ENCODE results near the gene SEPTIN5. TPM values are rescaled to one million over a fixed set of nuclear protein-coding genes. Genes with fewer than 3 reads are reported as not detected.

The SEPTIN5 gene
- total RNA-seq, 1 experiment from 2014 or later: 2.0 TPM

DNA sequence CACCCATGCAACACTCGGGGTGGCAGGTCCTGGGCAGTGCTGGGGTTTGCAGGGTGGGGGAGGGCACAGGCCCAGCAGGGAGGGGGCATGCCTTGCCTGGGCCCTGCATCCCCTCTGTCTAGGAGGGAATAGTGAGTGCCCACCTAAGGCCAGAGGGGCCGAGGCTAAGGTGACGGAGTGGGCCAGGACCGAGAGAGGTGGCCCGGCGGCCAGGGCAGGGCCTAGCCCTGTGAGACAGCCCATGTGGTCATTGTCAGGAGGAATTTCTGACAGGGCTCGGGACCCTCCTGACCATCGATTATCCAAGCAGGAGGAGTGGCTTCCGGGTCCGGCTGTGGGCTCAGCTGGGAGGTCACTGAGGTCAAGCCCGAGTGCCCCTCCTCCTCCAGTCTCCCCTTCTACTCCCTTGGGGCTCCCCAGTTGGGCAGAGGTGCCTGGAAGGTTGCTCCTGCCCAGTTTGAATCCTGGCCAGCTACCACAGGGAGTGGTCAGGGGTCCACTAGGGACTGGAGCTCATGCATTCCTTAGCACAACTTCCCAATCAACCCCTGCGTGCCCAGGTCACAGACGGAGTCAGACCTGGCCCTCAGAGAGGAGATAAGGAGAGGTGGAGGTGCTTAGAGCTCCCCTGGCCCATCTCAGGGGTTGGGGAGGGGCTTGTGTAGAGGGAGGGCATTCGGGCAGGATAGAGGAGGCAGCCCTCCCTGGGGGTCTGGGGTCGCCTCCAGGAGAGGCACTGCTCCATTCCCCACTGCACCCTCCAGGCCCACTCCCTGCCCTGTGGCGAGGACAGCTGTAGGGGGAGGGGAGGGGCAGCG, 23.8 kb downstream of the SEPTIN5 start:
- no peaks in the 10 kb centered on the region for H3K36me3 Mint-ChIP-seq (ENCODE audit: insufficient read depth, unreplicated experiment)
- POLR2A ChIA-PET: no interaction called here
- H3K4me1 Mint-ChIP-seq (ENCODE audit: insufficient read depth, unreplicated experiment): no peaks in the 10 kb centered on the region
- intact Hi-C loops (cut with micrococcal nuclease): no loop called here
- H3K27ac Mint-ChIP-seq (ENCODE audit: low read depth, unreplicated experiment): no peak overlapping the region
- CTCF ChIA-PET: interaction anchor here (1.6 kb wide), 1 partner anchor 18 kb away, joined by 5 read pairs; no protein-coding TSS in a partner anchor
- H3K9me3 Mint-ChIP-seq (ENCODE audit: unreplicated experiment): no peaks in the 10 kb centered on the region
- no peak for DNase-seq (ENCODE audit: unreplicated experiment)
- no peak overlapping the region for H3K4me3 Mint-ChIP-seq (ENCODE audit: unreplicated experiment)
- H3K27me3 Mint-ChIP-seq (ENCODE audit: insufficient read depth, unreplicated experiment): no peaks in the 10 kb centered on the region
- no peak for TF ChIP-seq CTCF (IDR thresholded peaks at IDR 0.05; ENCODE audit: unreplicated experiment)
- BruUV-seq (replicated peaks): no TSS peak

GRCh38 chr22:19738664-19739447, 24.6 kb downstream of the SEPTIN5 start:
- intact Hi-C loops (cut with micrococcal nuclease): no loop called here
- Mint-ChIP-seq H3K9me3 (ENCODE audit: unreplicated experiment) (no peaks in the 10 kb centered on the region), H3K4me1 (ENCODE audit: insufficient read depth, unreplicated experiment) (no peaks in the 10 kb centered on the region), H3K36me3 (ENCODE audit: insufficient read depth, unreplicated experiment) (no peaks in the 10 kb centered on the region), H3K27ac (ENCODE audit: low read depth, unreplicated experiment) (no peak overlapping the region), H3K4me3 (ENCODE audit: unreplicated experiment) (no peak overlapping the region), H3K27me3 (ENCODE audit: insufficient read depth, unreplicated experiment) (no peaks in the 10 kb centered on the region)
- TF ChIP-seq CTCF (IDR thresholded peaks at IDR 0.05; ENCODE audit: unreplicated experiment): no peak
- DNase-seq (ENCODE audit: unreplicated experiment): no peak
- ChIA-PET CTCF (interaction anchor here (1.6 kb wide), 1 partner anchor 17 kb away, joined by 5 read pairs; no protein-coding TSS in a partner anchor), POLR2A (no interaction called here)
- BruUV-seq (replicated peaks): no TSS peak

- H3K27ac Mint-ChIP-seq (ENCODE audit: low read depth, unreplicated experiment): no peak overlapping the region
- CTCF ChIA-PET: interaction anchor here (1.6 kb wide), 1 partner anchor 17 kb away, joined by 5 read pairs; no protein-coding TSS in a partner anchor
- H3K9me3 Mint-ChIP-seq (ENCODE audit: unreplicated experiment): no peaks in the 10 kb centered on the region
- no peak overlapping the region for H3K4me3 Mint-ChIP-seq (ENCODE audit: unreplicated experiment)
- DNase-seq (ENCODE audit: unreplicated experiment): no peak
- H3K27me3 Mint-ChIP-seq (ENCODE audit: insufficient read depth, unreplicated experiment): no peaks in the 10 kb centered on the region
- H3K4me1 Mint-ChIP-seq (ENCODE audit: insufficient read depth, unreplicated experiment): no peaks in the 10 kb centered on the region
- intact Hi-C loops (cut with micrococcal nuclease): no loop called here
- H3K36me3 Mint-ChIP-seq (ENCODE audit: insufficient read depth, unreplicated experiment): no peaks in the 10 kb centered on the region
- POLR2A ChIA-PET: no interaction called here
- no TSS peak for BruUV-seq (replicated peaks)
- TF ChIP-seq CTCF (IDR thresholded peaks at IDR 0.05; ENCODE audit: unreplicated experiment): no peak
Observed at GRCh38 chr22:19739448-19739895, 25.2 kb downstream of the SEPTIN5 start.

GRCh38 chr22:19739911-19740449, 25.7 kb downstream of the SEPTIN5 start:
- intact Hi-C loops (cut with micrococcal nuclease): no loop called here
- H3K4me1 Mint-ChIP-seq (ENCODE audit: insufficient read depth, unreplicated experiment): no peaks in the 10 kb centered on the region
- H3K27ac Mint-ChIP-seq (ENCODE audit: low read depth, unreplicated experiment): no peak overlapping the region
- BruUV-seq (replicated peaks): no TSS peak
- no peaks in the 10 kb centered on the region for H3K9me3 Mint-ChIP-seq (ENCODE audit: unreplicated experiment)
- TF ChIP-seq CTCF (IDR thresholded peaks at IDR 0.05; ENCODE audit: unreplicated experiment): no peak
- CTCF ChIA-PET: interaction anchor here (1.1 kb wide), 1 partner anchor 8 kb away, joined by 3 read pairs; no protein-coding TSS in a partner anchor
- H3K27me3 Mint-ChIP-seq (ENCODE audit: insufficient read depth, unreplicated experiment): no peaks in the 10 kb centered on the region
- no peak for DNase-seq (ENCODE audit: unreplicated experiment)
- no peak overlapping the region for H3K4me3 Mint-ChIP-seq (ENCODE audit: unreplicated experiment)
- POLR2A ChIA-PET: no interaction called here
- no peaks in the 10 kb centered on the region for H3K36me3 Mint-ChIP-seq (ENCODE audit: insufficient read depth, unreplicated experiment)
